ENCODE measurements around the gene ZFAND2B. TPM values are rescaled to one million over a fixed set of nuclear protein-coding genes. Genes with fewer than 3 reads are reported as not detected.

The ZFAND2B gene
- polyA plus RNA-seq, result 54.6 TPM
- long read RNA-seq, donor 1, transcript ZFAND2B-212 (10 exons, 1,199 nt), result major isoform, 5 of 13 reads
- long read RNA-seq, donor 1, partial matches to known transcripts, result 0 of 13 reads
- long read RNA-seq, donor 1, other reads (novel, unspliced or antisense), result 0 of 13 reads
- long read RNA-seq, donor 2, transcript ZFAND2B-201 (9 exons, 1,314 nt), result major isoform, 6 of 19 reads
- long read RNA-seq, donor 2, transcript ZFAND2B-212 (10 exons, 1,199 nt), result major isoform, 6 of 19 reads
- long read RNA-seq, donor 2, partial matches to known transcripts, result 0 of 19 reads
- long read RNA-seq, donor 2, other reads (novel, unspliced or antisense), result 0 of 19 reads
- long read RNA-seq, donor 3, result 0 reads
- long read RNA-seq, donor 4, partial matches to known transcripts, result 0 of 4 reads
- long read RNA-seq, donor 4, other reads (novel, unspliced or antisense), result 0 of 4 reads
- long read RNA-seq, donor 5, partial matches to known transcripts, result 0 of 9 reads
- long read RNA-seq, donor 5, other reads (novel, unspliced or antisense), result 0 of 9 reads
- long read RNA-seq, donor 6, transcript ZFAND2B-208 (5 exons, 2,021 nt), result minor isoform, 6 of 39 reads
- long read RNA-seq, donor 6, transcript ZFAND2B-212 (10 exons, 1,199 nt), result major isoform, 9 of 39 reads
- long read RNA-seq, donor 6, partial matches to known transcripts, result 15 of 39 reads
- long read RNA-seq, donor 6, other reads (novel, unspliced or antisense), result 0 of 39 reads
- long read RNA-seq, donor 7, transcript ZFAND2B-201 (9 exons, 1,314 nt), result major isoform, 5 of 8 reads
- long read RNA-seq, donor 7, partial matches to known transcripts, result 0 of 8 reads
- long read RNA-seq, donor 7, other reads (novel, unspliced or antisense), result 0 of 8 reads
- long read RNA-seq, donor 8, transcript ZFAND2B-208 (5 exons, 2,021 nt), result minor isoform, 5 of 35 reads
- long read RNA-seq, donor 8, transcript ZFAND2B-212 (10 exons, 1,199 nt), result major isoform, 10 of 35 reads
- long read RNA-seq, donor 8, partial matches to known transcripts, result 5 of 35 reads
- long read RNA-seq, donor 8, other reads (novel, unspliced or antisense), result 0 of 35 reads
- long read RNA-seq, donor 9, transcript ZFAND2B-201 (9 exons, 1,314 nt), result major isoform, 6 of 27 reads
- long read RNA-seq, donor 9, partial matches to known transcripts, result 6 of 27 reads
- long read RNA-seq, donor 9, other reads (novel, unspliced or antisense), result 0 of 27 reads
- long read RNA-seq, donor 10, transcript ZFAND2B-201 (9 exons, 1,314 nt), result minor isoform, 8 of 33 reads
- long read RNA-seq, donor 10, transcript ZFAND2B-212 (10 exons, 1,199 nt), result major isoform, 9 of 33 reads
- long read RNA-seq, donor 10, partial matches to known transcripts, result 5 of 33 reads
- long read RNA-seq, donor 10, other reads (novel, unspliced or antisense), result 0 of 33 reads
- long read RNA-seq, donor 11, partial matches to known transcripts, result 0 of 10 reads
- long read RNA-seq, donor 11, other reads (novel, unspliced or antisense), result 0 of 10 reads

GRCh38 chr2:219206328-219207133, at the start of gene ZFAND2B:
ZFAND2B (plus strand) TSS chr2:219206782; CDS start chr2:219206988, 206 bp downstream.
- 0% methylated on average over 3 of the region's 76 CpGs for WGBS (ENCODE audit: insufficient coverage, low lambda C conversion rate)
- H3K36me3 ChIP-seq (ENCODE audit: control insufficient read depth, insufficient read depth, low read length), result peaks cover 40% of the 10 kb centered on the region

GRCh38 chr2:219157396-219157795, 49.2 kb upstream of the ZFAND2B start:
- Histone ChIP-seq H3K27me3 (ENCODE audit: control insufficient read depth, insufficient read depth, low read length) (no peaks in the 10 kb centered on the region), H3K9me3 (ENCODE audit: control insufficient read depth, low read depth, low read length) (no peaks in the 10 kb centered on the region), H3K4me3 (ENCODE audit: low read length) (no peak overlapping the region), H3K4me1 (ENCODE audit: control insufficient read depth, insufficient read depth, low read length) (peaks cover 14% of the 10 kb centered on the region), H3K27ac (ENCODE audit: low read length) (no peak overlapping the region), H3K36me3 (ENCODE audit: control insufficient read depth, insufficient read depth, low read length) (peaks cover 20% of the 10 kb centered on the region)
- 86% methylated on average over 1 of the region's 8 CpGs for WGBS (ENCODE audit: insufficient coverage, low lambda C conversion rate)
- DNase-seq, result no peak

More at GRCh38 chr2:219206328-219207133, at the start of gene ZFAND2B:
- H3K4me1 ChIP-seq (ENCODE audit: control insufficient read depth, insufficient read depth, low read length), result peaks cover 19% of the 10 kb centered on the region
- H3K27ac ChIP-seq (ENCODE audit: low read length), result peak within 1 kb of the TSS; percentile 99
- H3K27me3 ChIP-seq (ENCODE audit: control insufficient read depth, insufficient read depth, low read length), result no peaks in the 10 kb centered on the region
- H3K4me3 ChIP-seq (ENCODE audit: low read length), result peak within 1 kb of the TSS; percentile 87
- no peaks in the 10 kb centered on the region for H3K9me3 ChIP-seq (ENCODE audit: control insufficient read depth, low read depth, low read length)
- DNase-seq, result peak; percentile 97

GRCh38 chr2:219158025-219158424, 48.6 kb upstream of the ZFAND2B start:
- Histone ChIP-seq H3K4me1 (ENCODE audit: control insufficient read depth, insufficient read depth, low read length) (peaks cover 13% of the 10 kb centered on the region), H3K27me3 (ENCODE audit: control insufficient read depth, insufficient read depth, low read length) (no peaks in the 10 kb centered on the region), H3K27ac (ENCODE audit: low read length) (no peak overlapping the region), H3K36me3 (ENCODE audit: control insufficient read depth, insufficient read depth, low read length) (peaks cover 20% of the 10 kb centered on the region), H3K9me3 (ENCODE audit: control insufficient read depth, low read depth, low read length) (no peaks in the 10 kb centered on the region), H3K4me3 (ENCODE audit: low read length) (no peak overlapping the region)
- no CpG with 5 or more reads among the region's 4 CpGs for WGBS (ENCODE audit: insufficient coverage, low lambda C conversion rate)
- DNase-seq, result no peak

- Histone ChIP-seq H3K27ac (ENCODE audit: low read length) (no peak overlapping the region), H3K4me3 (ENCODE audit: low read length) (no peak overlapping the region), H3K27me3 (ENCODE audit: control insufficient read depth, insufficient read depth, low read length) (no peaks in the 10 kb centered on the region), H3K36me3 (ENCODE audit: control insufficient read depth, insufficient read depth, low read length) (peaks cover 17% of the 10 kb centered on the region), H3K4me1 (ENCODE audit: control insufficient read depth, insufficient read depth, low read length) (peaks cover 13% of the 10 kb centered on the region), H3K9me3 (ENCODE audit: control insufficient read depth, low read depth, low read length) (no peaks in the 10 kb centered on the region)
- 95% methylated on average over 3 of the region's 3 CpGs for WGBS (ENCODE audit: insufficient coverage, low lambda C conversion rate)
- DNase-seq, result no peak
Measured at GRCh38 chr2:219158586-219158985, 48.0 kb upstream of the ZFAND2B start.

GRCh38 chr2:219159771-219160185, 46.8 kb upstream of the ZFAND2B start:
- no peak for DNase-seq
- no CpG with 5 or more reads among the region's 18 CpGs for WGBS (ENCODE audit: insufficient coverage, low lambda C conversion rate)

GRCh38 chr2:219160186-219161017, 46.2 kb upstream of the ZFAND2B start, which contains the start of gene NHEJ1:
NHEJ1 (minus strand) TSS chr2:219160815; CDS start chr2:219158362, 2,453 bp downstream.
- no CpG with 5 or more reads among the region's 70 CpGs for WGBS (ENCODE audit: insufficient coverage, low lambda C conversion rate)

More at GRCh38 chr2:219159771-219160185, 46.8 kb upstream of the ZFAND2B start:
- peaks cover 13% of the 10 kb centered on the region for H3K4me1 ChIP-seq (ENCODE audit: control insufficient read depth, insufficient read depth, low read length)
- no peaks in the 10 kb centered on the region for H3K27me3 ChIP-seq (ENCODE audit: control insufficient read depth, insufficient read depth, low read length)
- peak overlapping the region; percentile 92 for H3K27ac ChIP-seq (ENCODE audit: low read length)
- peak overlapping the region; percentile 76 for H3K4me3 ChIP-seq (ENCODE audit: low read length)
- H3K9me3 ChIP-seq (ENCODE audit: control insufficient read depth, low read depth, low read length), result no peaks in the 10 kb centered on the region
- H3K36me3 ChIP-seq (ENCODE audit: control insufficient read depth, insufficient read depth, low read length), result peaks cover 16% of the 10 kb centered on the region

GRCh38 chr2:219161097-219161496, 45.5 kb upstream of the ZFAND2B start:
- peak overlapping the region; percentile 76 for H3K4me3 ChIP-seq (ENCODE audit: low read length)

More at GRCh38 chr2:219160186-219161017, 46.2 kb upstream of the ZFAND2B start, which contains the start of gene NHEJ1:
- Histone ChIP-seq H3K4me1 (ENCODE audit: control insufficient read depth, insufficient read depth, low read length) (peaks cover 11% of the 10 kb centered on the region), H3K4me3 (ENCODE audit: low read length) (peak within 1 kb of the TSS; percentile 76), H3K27me3 (ENCODE audit: control insufficient read depth, insufficient read depth, low read length) (no peaks in the 10 kb centered on the region), H3K27ac (ENCODE audit: low read length) (peak within 1 kb of the TSS; percentile 92), H3K9me3 (ENCODE audit: control insufficient read depth, low read depth, low read length) (no peaks in the 10 kb centered on the region), H3K36me3 (ENCODE audit: control insufficient read depth, insufficient read depth, low read length) (peaks cover 16% of the 10 kb centered on the region)
- peak; percentile 93 to 96 for DNase-seq

GRCh38 chr2:219163156-219163555, 43.4 kb upstream of the ZFAND2B start:
- H3K9me3 ChIP-seq (ENCODE audit: control insufficient read depth, low read depth, low read length), result no peaks in the 10 kb centered on the region
- no peak overlapping the region for H3K4me3 ChIP-seq (ENCODE audit: low read length)
- WGBS (ENCODE audit: insufficient coverage, low lambda C conversion rate), result no CpG with 5 or more reads among the region's 6 CpGs
- H3K27me3 ChIP-seq (ENCODE audit: control insufficient read depth, insufficient read depth, low read length), result no peaks in the 10 kb centered on the region
- no peak overlapping the region for H3K27ac ChIP-seq (ENCODE audit: low read length)
- peaks cover under 1% of the 10 kb centered on the region for H3K36me3 ChIP-seq (ENCODE audit: control insufficient read depth, insufficient read depth, low read length)
- DNase-seq, result no peak
- peaks cover 11% of the 10 kb centered on the region for H3K4me1 ChIP-seq (ENCODE audit: control insufficient read depth, insufficient read depth, low read length)

More at GRCh38 chr2:219161097-219161496, 45.5 kb upstream of the ZFAND2B start:
- Histone ChIP-seq H3K27me3 (ENCODE audit: control insufficient read depth, insufficient read depth, low read length) (no peaks in the 10 kb centered on the region), H3K4me1 (ENCODE audit: control insufficient read depth, insufficient read depth, low read length) (peaks cover 11% of the 10 kb centered on the region), H3K36me3 (ENCODE audit: control insufficient read depth, insufficient read depth, low read length) (peaks cover 16% of the 10 kb centered on the region), H3K9me3 (ENCODE audit: control insufficient read depth, low read depth, low read length) (no peaks in the 10 kb centered on the region), H3K27ac (ENCODE audit: low read length) (peak overlapping the region; percentile 92)
- WGBS (ENCODE audit: insufficient coverage, low lambda C conversion rate), result 67% methylated on average over 3 of the region's 4 CpGs
- no peak for DNase-seq

Measured in large intestine (tissue), 12 donors.